ENCODE measurements around the gene FCSK.

The FCSK gene

GRCh38 chr16:70455910-70456309 is 1.5 kb downstream of the FCSK start:
- no peak for DNase-seq (ENCODE audit: low spot score)

GRCh38 chr16:70457446-70458166 is 3.2 kb downstream of the FCSK start:
- DNase-seq (ENCODE audit: low spot score), result no peak

- DNase-seq (ENCODE audit: low spot score), result no peak
Measured at GRCh38 chr16:70460737-70461261, 6.4 kb downstream of the FCSK start.

- no peak for DNase-seq (ENCODE audit: low spot score)
Measured at GRCh38 chr16:70463235-70463634, 8.8 kb downstream of the FCSK start.

GRCh38 chr16:70465999-70466804 is 11.8 kb downstream of the FCSK start:
- DNase-seq (ENCODE audit: low spot score), result no peak

GRCh38 chr16:70466805-70467076 is 12.3 kb downstream of the FCSK start:
- no peak for DNase-seq (ENCODE audit: low spot score)

- DNase-seq (ENCODE audit: low spot score), result no peak
Measured at GRCh38 chr16:70467113-70467512, 12.7 kb downstream of the FCSK start.

- no peak for DNase-seq (ENCODE audit: low spot score)
Measured at GRCh38 chr16:70467608-70468007, 13.2 kb downstream of the FCSK start.

GRCh38 chr16:70468776-70469525 is 14.6 kb downstream of the FCSK start:
- DNase-seq (ENCODE audit: low spot score), result no peak

GRCh38 chr16:70470141-70470926 is 15.9 kb downstream of the FCSK start:
- no peak for DNase-seq (ENCODE audit: low spot score)

- no peak for DNase-seq (ENCODE audit: low spot score)
Measured at GRCh38 chr16:70470927-70471341, 16.5 kb downstream of the FCSK start.

GRCh38 chr16:70472786-70473433 is 18.5 kb downstream of the FCSK start:
- no peak for DNase-seq (ENCODE audit: low spot score)

GRCh38 chr16:70473446-70474319 is 19.3 kb downstream of the FCSK start:
- DNase-seq (ENCODE audit: low spot score), result no peak

GRCh38 chr16:70474320-70475053 is 20.1 kb downstream of the FCSK start:
- DNase-seq (ENCODE audit: low spot score), result no peak

- no peak for DNase-seq (ENCODE audit: low spot score)
Measured at GRCh38 chr16:70475054-70475871, 20.9 kb downstream of the FCSK start.

GRCh38 chr16:70476272-70477020 is 22.1 kb downstream of the FCSK start:
- no peak for DNase-seq (ENCODE audit: low spot score)

GRCh38 chr16:70478169-70478568 is 23.8 kb downstream of the FCSK start:
- no peak for DNase-seq (ENCODE audit: low spot score)

- no peak for DNase-seq (ENCODE audit: low spot score)
Measured at GRCh38 chr16:70478912-70479341, 24.5 kb downstream of the FCSK start.
